ENCODE data around the gene ATXN3. TPM values are rescaled to one million over a fixed set of nuclear protein-coding genes. Genes with fewer than 3 reads are reported as not detected.

ATXN3 gene
- total RNA-seq, 4 donors from 2014 or later = 16.9 to 31.5 (median 25.0) TPM

DNA sequence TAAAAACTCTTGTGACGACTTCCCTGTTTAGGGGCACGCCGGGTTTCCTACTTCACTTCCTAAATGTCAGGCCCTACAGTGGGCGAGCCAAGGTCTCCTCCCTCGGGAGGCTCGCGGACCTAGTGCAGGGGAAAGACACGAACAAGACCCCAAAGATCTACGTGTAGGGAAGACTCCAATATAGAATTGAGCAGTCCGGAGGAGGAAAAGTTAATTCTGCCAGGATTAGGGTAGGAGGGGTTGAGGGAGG is 564 bp downstream of the ATXN3 start:
- no peak for TF ChIP-seq POLR2A (IDR thresholded peaks at IDR 0.05)
- peak; percentile 8 for DNase-seq
- Histone ChIP-seq H3K27ac (peak overlapping the region; percentile 89 to 99 (median 96)), H3K9me3 (no peaks in the 10 kb centered on the region), H3K27me3 (no peaks in the 10 kb centered on the region), H3K4me1 (peaks cover 5 to 51% (median 22%) of the 10 kb centered on the region in 3 donors), H3K36me3 (no peaks in the 10 kb centered on the region), H3K4me3 (peak overlapping the region; percentile 66 to 100 (median 83))
- WGBS, 2 donors = 0 to 1% methylated on average over 8 to 10 of the region's 10 CpGs
- intact Hi-C loops (cut with DNase I) = no loop called here

DNA sequence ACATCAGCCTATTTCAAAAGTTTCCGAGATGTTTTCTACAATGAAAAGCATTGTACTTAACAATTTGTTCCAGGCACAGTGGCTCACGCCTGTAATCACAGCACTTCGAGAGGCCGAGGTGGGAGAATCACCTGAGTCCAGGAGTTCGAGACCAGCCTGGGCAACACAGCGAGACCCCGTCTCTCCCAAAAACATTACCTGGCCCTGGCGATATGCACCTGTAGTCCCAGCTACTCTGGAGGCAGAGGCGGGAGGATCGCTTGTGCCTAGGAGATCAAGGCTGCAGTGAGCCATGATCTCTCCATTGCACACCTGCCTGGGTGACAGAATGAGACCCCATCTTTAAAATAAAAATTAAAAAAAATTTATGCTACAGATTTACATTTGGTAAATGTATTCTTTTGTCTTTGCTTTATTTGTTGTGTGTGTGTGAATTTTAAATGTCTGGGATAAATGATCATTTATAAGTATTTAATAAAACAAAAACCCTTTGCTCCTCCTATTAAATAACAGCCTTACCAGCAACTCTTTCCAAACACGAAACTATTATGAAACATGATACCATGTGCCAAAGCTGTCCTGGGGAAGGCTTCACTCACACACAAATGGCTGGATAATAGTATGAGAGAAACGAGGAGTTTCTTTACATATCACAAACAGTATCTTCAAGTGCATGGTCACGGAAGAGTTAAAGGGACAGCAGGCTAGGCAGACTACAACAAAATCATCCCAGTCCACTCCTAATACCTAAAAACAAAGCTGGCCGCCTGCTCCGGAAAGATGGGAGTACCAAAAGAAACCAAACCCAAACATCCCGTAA is 1.1 kb downstream of the ATXN3 start:
- no peak for DNase-seq
- Histone ChIP-seq H3K27me3 (no peaks in the 10 kb centered on the region), H3K4me1 (peaks cover 5 to 57% (median 22%) of the 10 kb centered on the region in 3 donors), H3K27ac (peak overlapping the region; percentile 89 to 99 (median 96)), H3K9me3 (no peaks in the 10 kb centered on the region), H3K4me3 (peak overlapping the region; percentile 66 to 100 (median 83)), H3K36me3 (no peaks in the 10 kb centered on the region)
- intact Hi-C loops (cut with DNase I) = no loop called here
- TF ChIP-seq, protein P1, sequence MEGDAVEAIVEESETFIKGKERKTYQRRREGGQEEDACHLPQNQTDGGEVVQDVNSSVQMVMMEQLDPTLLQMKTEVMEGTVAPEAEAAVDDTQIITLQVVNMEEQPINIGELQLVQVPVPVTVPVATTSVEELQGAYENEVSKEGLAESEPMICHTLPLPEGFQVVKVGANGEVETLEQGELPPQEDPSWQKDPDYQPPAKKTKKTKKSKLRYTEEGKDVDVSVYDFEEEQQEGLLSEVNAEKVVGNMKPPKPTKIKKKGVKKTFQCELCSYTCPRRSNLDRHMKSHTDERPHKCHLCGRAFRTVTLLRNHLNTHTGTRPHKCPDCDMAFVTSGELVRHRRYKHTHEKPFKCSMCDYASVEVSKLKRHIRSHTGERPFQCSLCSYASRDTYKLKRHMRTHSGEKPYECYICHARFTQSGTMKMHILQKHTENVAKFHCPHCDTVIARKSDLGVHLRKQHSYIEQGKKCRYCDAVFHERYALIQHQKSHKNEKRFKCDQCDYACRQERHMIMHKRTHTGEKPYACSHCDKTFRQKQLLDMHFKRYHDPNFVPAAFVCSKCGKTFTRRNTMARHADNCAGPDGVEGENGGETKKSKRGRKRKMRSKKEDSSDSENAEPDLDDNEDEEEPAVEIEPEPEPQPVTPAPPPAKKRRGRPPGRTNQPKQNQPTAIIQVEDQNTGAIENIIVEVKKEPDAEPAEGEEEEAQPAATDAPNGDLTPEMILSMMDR (IDR thresholded peaks at IDR 0.05) = no peak
- no peak for TF ChIP-seq POLR2A (IDR thresholded peaks at IDR 0.05)
- 47 to 53% methylated on average over 16 of the region's 16 CpGs for WGBS, 2 donors

DNA sequence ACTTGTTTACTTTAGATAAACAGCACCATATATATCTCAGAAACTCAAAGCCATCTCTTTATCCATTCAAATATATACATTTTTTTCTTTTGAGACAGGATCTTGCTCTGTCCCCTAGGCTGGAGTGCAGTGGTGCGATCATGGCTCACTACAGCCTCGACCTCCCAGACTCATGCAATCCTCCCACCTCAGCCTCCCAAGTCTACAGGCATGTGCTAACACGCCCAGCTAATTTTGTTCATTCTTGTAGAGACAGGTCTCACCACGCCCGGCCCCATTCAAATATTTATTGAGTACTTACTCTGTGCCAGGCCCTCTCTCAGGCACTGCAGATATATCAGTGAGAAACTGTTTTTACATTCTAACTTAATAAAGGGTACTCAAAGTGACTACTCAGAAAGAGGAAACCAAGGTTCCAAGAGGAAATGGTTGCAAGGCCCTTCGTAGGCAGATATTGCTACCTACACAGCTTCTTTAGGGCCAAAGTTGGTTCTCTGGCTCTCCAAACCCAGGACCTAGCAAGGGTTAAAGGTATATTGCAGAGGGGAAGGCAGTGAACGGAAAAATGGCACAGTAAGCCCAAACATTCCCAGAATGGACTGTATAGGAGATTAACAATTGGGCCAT is 2.9 kb downstream of the ATXN3 start:
- Histone ChIP-seq H3K27ac (no peak overlapping the region), H3K4me1 (peaks cover 5 to 63% (median 22%) of the 10 kb centered on the region in 3 donors), H3K36me3 (no peaks in the 10 kb centered on the region), H3K9me3 (no peaks in the 10 kb centered on the region), H3K4me3 (no peak overlapping the region), H3K27me3 (no peaks in the 10 kb centered on the region)
- DNase-seq = no peak
- intact Hi-C loops (cut with DNase I) = no loop called here
- WGBS, 2 donors = 73 to 76% methylated on average over 7 of the region's 7 CpGs
- TF ChIP-seq, protein P1 (IDR thresholded peaks at IDR 0.05) = no peak
- TF ChIP-seq POLR2A (IDR thresholded peaks at IDR 0.05) = no peak

DNA sequence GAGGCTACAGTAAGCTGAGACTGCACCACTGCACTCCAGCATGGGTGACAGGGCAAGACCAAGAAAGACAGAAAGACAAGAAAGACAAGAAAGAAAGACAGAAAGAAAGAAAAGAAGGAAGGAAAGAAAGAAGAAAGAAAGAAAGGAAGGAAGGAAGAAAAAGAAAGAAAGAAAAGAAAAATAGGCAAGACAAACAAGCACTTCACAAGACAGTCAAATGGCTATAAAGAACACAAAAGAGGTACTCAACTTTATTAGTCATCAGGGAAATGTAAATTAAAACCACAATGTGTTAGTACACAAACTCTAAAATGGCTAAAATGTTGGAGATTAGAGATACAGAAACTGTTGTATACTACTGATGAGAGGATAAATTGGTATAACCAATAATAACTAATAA is 6.6 kb downstream of the ATXN3 start:
- DNase-seq = no peak
- TF ChIP-seq, protein P1 (IDR thresholded peaks at IDR 0.05) = no peak
- no peak for TF ChIP-seq POLR2A (IDR thresholded peaks at IDR 0.05)
- no peaks in the 10 kb centered on the region for H3K9me3 ChIP-seq
- no peaks in the 10 kb centered on the region for H3K27me3 ChIP-seq
- peaks cover 0 to 49% (median 11%) of the 10 kb centered on the region in 3 donors for H3K4me1 ChIP-seq
- H3K36me3 ChIP-seq = peaks cover 0 to 22% (median 15%) of the 10 kb centered on the region in 3 donors
- H3K27ac ChIP-seq = no peak overlapping the region
- intact Hi-C loops (cut with DNase I) = no loop called here
- no peak overlapping the region for H3K4me3 ChIP-seq

DNA sequence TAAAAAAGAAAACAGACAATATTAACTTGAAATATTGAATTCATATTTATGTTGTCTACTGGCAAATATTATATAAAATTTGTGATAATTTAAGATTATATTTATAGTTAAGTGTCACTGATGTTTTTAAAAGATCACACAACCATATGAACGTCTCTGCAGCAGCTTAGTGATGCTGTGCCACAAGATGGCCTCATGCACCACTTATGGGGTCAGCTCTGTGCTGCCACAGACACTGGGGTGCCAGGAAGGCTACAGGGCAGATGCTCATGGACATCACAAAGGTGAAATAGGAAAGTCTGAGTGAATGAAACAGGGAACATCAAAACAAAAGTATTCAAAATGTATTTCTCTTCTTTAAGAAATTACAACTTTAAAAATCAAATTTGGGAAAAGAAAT is 13.1 kb downstream of the ATXN3 start:
- Histone ChIP-seq H3K4me1 (no peaks in the 10 kb centered on the region), H3K9me3 (no peaks in the 10 kb centered on the region), H3K27me3 (no peaks in the 10 kb centered on the region), H3K27ac (no peak overlapping the region), H3K36me3 (peaks cover 2 to 83% (median 18%) of the 10 kb centered on the region in 3 donors), H3K4me3 (no peak overlapping the region)
- TF ChIP-seq POLR2A (IDR thresholded peaks at IDR 0.05) = no peak
- TF ChIP-seq, protein P1 (IDR thresholded peaks at IDR 0.05) = no peak
- intact Hi-C loops (cut with DNase I) = no loop called here
- no peak for DNase-seq
- 27 to 68% methylated on average over 1 of the region's 1 CpG for WGBS, 2 donors
